Neutrophil (primary cell): ENCODE results near the gene CUTA.

Source experiments
- H3K27ac ChIP-seq: fragments of 200-600 bp; sonication (generic); 2 replicates; pipeline ENCODE4 v1.5.1; 2016; ENCODE audit warnings: mild to moderate bottlenecking, moderate library complexity
- H3K27me3 ChIP-seq: fragments of 200-600 bp; sonication (generic); 2 replicates; pipeline ENCODE4 v1.6.0; 2016; ENCODE audit warnings: mild to moderate bottlenecking
- H3K36me3 ChIP-seq: fragments of 200-600 bp; sonication (generic); 2 replicates; pipeline ENCODE4 v1.5.1; 2017
- H3K4me1 ChIP-seq, 2 experiments: fragments of 200-600 bp in 1 of 2; sonication (generic) in 1 of 2; 1 replicate in 1 of 2; 2 replicates in 1 of 2; pipeline versions ENCODE4 v1.5.1 to v1.6.1; 2013 to 2016; ENCODE audit warnings: low read depth in 1 of 2, low read length in 1 of 2, mild to moderate bottlenecking in 1 of 2, moderate library complexity in 1 of 2; ENCODE audit not compliant: control insufficient read depth in 1 of 2, insufficient read depth in 1 of 2
- H3K4me3 ChIP-seq, 2 experiments: fragments of 200-600 bp in 1 of 2; sonication (generic) in 1 of 2; 1 replicate in 1 of 2; 2 replicates in 1 of 2; pipeline ENCODE4 v1.5.1; 2013 to 2016; ENCODE audit warnings: low read depth in 1 of 2, low read length in 1 of 2, mild to moderate bottlenecking in 1 of 2, moderate library complexity in 1 of 2
- H3K9me3 ChIP-seq: fragments of 200-600 bp; sonication (generic); 2 replicates; pipeline ENCODE4 v1.5.1; 2016
- CTCF ChIP-seq: fragments of 200-600 bp; sonication (generic); IDR thresholded peaks from 2 replicates; pipeline ENCODE4 v1.5.1; 2016; ENCODE audit warnings: antibody characterized with exemption

CUTA gene

GRCh38 chr6:33451606-33452005 is 33.7 kb upstream of the CUTA start:
- Histone ChIP-seq H3K36me3 (no peaks in the 10 kb centered on the region), H3K27ac (peak overlapping the region; percentile 87), H3K4me3 (no peak overlapping the region), H3K4me1 (peaks cover 84 to 88% of the 10 kb centered on the region in 2 experiments), H3K9me3 (no peaks in the 10 kb centered on the region), H3K27me3 (no peaks in the 10 kb centered on the region)
- no peak for TF ChIP-seq CTCF

- peak overlapping the region; percentile 25 to 47 for H3K4me3 ChIP-seq
- H3K4me1 ChIP-seq, result peaks cover 95 to 100% of the 10 kb centered on the region in 2 experiments
- no peaks in the 10 kb centered on the region for H3K9me3 ChIP-seq
- TF ChIP-seq CTCF, result no peak
- peak overlapping the region; percentile 87 for H3K27ac ChIP-seq
- no peaks in the 10 kb centered on the region for H3K27me3 ChIP-seq
- no peaks in the 10 kb centered on the region for H3K36me3 ChIP-seq
Observed at GRCh38 chr6:33450434-33450833, 32.5 kb upstream of the CUTA start.

- peak overlapping the region; percentile 86 for H3K27ac ChIP-seq
- TF ChIP-seq CTCF, result no peak
- no peaks in the 10 kb centered on the region for H3K27me3 ChIP-seq
- no peak overlapping the region for H3K4me3 ChIP-seq
- H3K9me3 ChIP-seq, result no peaks in the 10 kb centered on the region
- H3K4me1 ChIP-seq, result peaks cover 76 to 79% of the 10 kb centered on the region in 2 experiments
- no peaks in the 10 kb centered on the region for H3K36me3 ChIP-seq
Observed at GRCh38 chr6:33446356-33446755, 28.4 kb upstream of the CUTA start.

- no peak overlapping the region for H3K4me3 ChIP-seq
- no peaks in the 10 kb centered on the region for H3K27me3 ChIP-seq
- no peaks in the 10 kb centered on the region for H3K9me3 ChIP-seq
- peak overlapping the region; percentile 86 for H3K27ac ChIP-seq
- peaks cover 64 to 67% of the 10 kb centered on the region in 2 experiments for H3K4me1 ChIP-seq
- no peaks in the 10 kb centered on the region for H3K36me3 ChIP-seq
- TF ChIP-seq CTCF, result no peak
Observed at GRCh38 chr6:33445119-33445603, 27.3 kb upstream of the CUTA start.

- Histone ChIP-seq H3K4me3 (no peak overlapping the region), H3K27me3 (no peaks in the 10 kb centered on the region), H3K36me3 (no peaks in the 10 kb centered on the region), H3K27ac (peak overlapping the region; percentile 86), H3K9me3 (no peaks in the 10 kb centered on the region), H3K4me1 (peaks cover 51 to 54% of the 10 kb centered on the region in 2 experiments)
- no peak for TF ChIP-seq CTCF
Observed at GRCh38 chr6:33443619-33444504, 26.0 kb upstream of the CUTA start.
